KOPT-K1 (cell line): Measurements from ENCODE around the gene INSL4.

Experiments used
- H3K27ac ChIP-seq: fragments of 200-600 bp; sonication (generic); 2 replicates; pipeline ENCODE4 v1.5.1; 2016; ENCODE audit warnings: antibody characterized with exemption, mild to moderate bottlenecking, low read depth, low read length; ENCODE audit not compliant: poor library complexity, severe bottlenecking
- H3K36me3 ChIP-seq: fragments of 200-600 bp; sonication (generic); 2 replicates; pipeline ENCODE4 v1.5.1; 2017; ENCODE audit warnings: antibody characterized with exemption, mild to moderate bottlenecking, low read length, moderate library complexity; ENCODE audit not compliant: insufficient read depth
- H3K9me3 ChIP-seq: fragments of 200-600 bp; sonication (generic); 2 replicates; pipeline ENCODE4 v1.5.1; 2017; ENCODE audit warnings: antibody characterized with exemption, low read length, mild to moderate bottlenecking; ENCODE audit not compliant: insufficient read depth, poor library complexity, severe bottlenecking

The INSL4 gene

DNA sequence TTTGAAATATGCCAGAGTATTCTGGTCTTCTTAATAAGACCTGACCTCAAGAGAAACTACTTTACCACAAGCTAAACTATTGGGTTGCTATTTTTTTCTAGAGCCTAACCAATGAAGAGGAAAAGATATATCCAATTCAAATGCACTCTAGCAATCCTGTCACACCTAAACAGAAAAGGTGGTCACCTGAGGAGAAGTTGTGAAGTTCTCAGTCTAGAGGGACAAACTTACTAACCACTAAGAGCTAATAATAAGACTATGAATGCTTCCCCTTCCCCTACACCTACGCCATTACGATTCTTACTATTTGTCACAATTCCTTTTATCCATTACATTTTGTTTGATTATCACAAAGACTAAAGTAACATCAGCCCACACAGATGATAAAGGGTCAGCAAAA, 43.6 kb downstream of the INSL4 start:
- Histone ChIP-seq H3K27ac (no peak overlapping the region), H3K36me3 (no peaks in the 10 kb centered on the region), H3K9me3 (no peaks in the 10 kb centered on the region)

DNA sequence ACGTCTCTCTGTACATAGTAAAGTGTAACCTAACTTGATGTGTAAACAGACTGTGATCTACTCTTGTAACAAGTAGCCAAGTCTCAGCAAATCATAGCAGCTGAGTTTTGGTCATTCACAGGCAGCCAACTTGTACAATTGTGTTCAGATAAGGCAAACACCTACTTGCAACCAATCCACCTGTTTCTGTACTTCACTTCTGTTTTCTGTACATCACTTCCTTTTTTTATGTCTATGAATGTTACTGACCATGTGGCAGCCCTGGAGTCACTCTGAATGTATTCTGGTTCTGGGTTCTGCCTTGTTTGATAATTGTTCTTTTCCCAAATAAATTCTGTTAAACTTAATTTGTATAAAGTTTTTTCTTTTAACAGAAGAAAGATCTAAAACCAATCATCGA, 47.3 kb downstream of the INSL4 start:
- H3K36me3 ChIP-seq = no peaks in the 10 kb centered on the region
- no peaks in the 10 kb centered on the region for H3K9me3 ChIP-seq
- H3K27ac ChIP-seq = no peak overlapping the region
